ENCODE measurements around the gene KCNK3. TPM values are rescaled to one million over a fixed set of nuclear protein-coding genes. Genes with fewer than 3 reads are reported as not detected.

KCNK3 gene
- total RNA-seq, 2 experiments from 2014 or later, result not detected

GRCh38 chr2:26723991-26724750 lies 31.6 kb downstream of the KCNK3 start:
- Mint-ChIP-seq H3K4me3 (no peak overlapping the region), H3K4me1 (no peaks in the 10 kb centered on the region), H3K9me3 (no peaks in the 10 kb centered on the region), H3K27me3 (peaks cover 7% of the 10 kb centered on the region), H3K27ac (no peak overlapping the region), H3K36me3 (ENCODE audit: low read depth) (no peaks in the 10 kb centered on the region)
- POLR2A ChIA-PET, result no interaction called here
- no peak for DNase-seq
- CTCF ChIA-PET, result no interaction called here

GRCh38 chr2:26724784-26725520 lies 32.4 kb downstream of the KCNK3 start:
- H3K4me1 Mint-ChIP-seq, result no peaks in the 10 kb centered on the region
- H3K27me3 Mint-ChIP-seq, result peaks cover 7% of the 10 kb centered on the region
- no peak overlapping the region for H3K27ac Mint-ChIP-seq
- POLR2A ChIA-PET, result interaction anchor here (0.5 kb wide), 1 partner anchor 11 kb away, joined by 5 read pairs; no protein-coding TSS in a partner anchor
- CTCF ChIA-PET, result interaction anchor here (1.0 to 1.3 kb wide), 2 partner anchors 11 to 16 kb away, joined by 3 read pairs; no protein-coding TSS in a partner anchor
- no peaks in the 10 kb centered on the region for H3K9me3 Mint-ChIP-seq
- no peak for DNase-seq
- no peak overlapping the region for H3K4me3 Mint-ChIP-seq
- H3K36me3 Mint-ChIP-seq (ENCODE audit: low read depth), result no peaks in the 10 kb centered on the region

DNA sequence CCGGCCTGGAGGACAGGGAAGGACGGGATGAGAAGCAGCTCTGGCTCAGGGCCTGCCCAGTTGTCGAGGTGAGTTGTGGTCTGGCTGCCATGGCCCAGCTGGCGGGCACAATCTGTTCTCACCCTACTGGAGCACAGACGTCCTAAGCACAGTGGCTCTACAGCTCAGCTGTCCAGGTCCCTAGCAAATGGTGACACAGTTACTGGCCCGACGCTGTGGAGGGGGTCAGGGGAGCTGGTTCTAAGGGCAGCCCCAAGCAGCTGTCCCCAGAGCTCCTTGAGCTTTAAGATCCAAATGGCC lies 32.9 kb downstream of the KCNK3 start:
- no peaks in the 10 kb centered on the region for H3K4me1 Mint-ChIP-seq
- no peak overlapping the region for H3K27ac Mint-ChIP-seq
- no peaks in the 10 kb centered on the region for H3K36me3 Mint-ChIP-seq (ENCODE audit: low read depth)
- H3K9me3 Mint-ChIP-seq, result no peaks in the 10 kb centered on the region
- ChIA-PET POLR2A (no interaction called here), CTCF (interaction anchor here (1.0 to 1.3 kb wide), 2 partner anchors 11 to 16 kb away, joined by 3 read pairs; no protein-coding TSS in a partner anchor)
- DNase-seq, result no peak
- H3K4me3 Mint-ChIP-seq, result no peak overlapping the region
- H3K27me3 Mint-ChIP-seq, result peaks cover 7% of the 10 kb centered on the region

- Mint-ChIP-seq H3K27ac (no peak overlapping the region), H3K27me3 (peaks cover 7% of the 10 kb centered on the region), H3K4me1 (no peaks in the 10 kb centered on the region), H3K4me3 (no peak overlapping the region), H3K9me3 (no peaks in the 10 kb centered on the region), H3K36me3 (ENCODE audit: low read depth) (no peaks in the 10 kb centered on the region)
- ChIA-PET POLR2A (no interaction called here), CTCF (interaction anchor here (1.0 to 1.3 kb wide), 2 partner anchors 12 to 17 kb away, joined by 3 read pairs; no protein-coding TSS in a partner anchor)
- no peak for DNase-seq
Measured at GRCh38 chr2:26726228-26726627, 33.7 kb downstream of the KCNK3 start.

GRCh38 chr2:26727641-26728561 lies 35.4 kb downstream of the KCNK3 start:
- Mint-ChIP-seq H3K4me3 (no peak overlapping the region), H3K36me3 (ENCODE audit: low read depth) (no peaks in the 10 kb centered on the region), H3K27ac (no peak overlapping the region), H3K27me3 (peaks cover 7% of the 10 kb centered on the region), H3K9me3 (no peaks in the 10 kb centered on the region), H3K4me1 (no peaks in the 10 kb centered on the region)
- ChIA-PET CTCF (no interaction called here), POLR2A (no interaction called here)
- DNase-seq, result peak; percentile 13

DNA sequence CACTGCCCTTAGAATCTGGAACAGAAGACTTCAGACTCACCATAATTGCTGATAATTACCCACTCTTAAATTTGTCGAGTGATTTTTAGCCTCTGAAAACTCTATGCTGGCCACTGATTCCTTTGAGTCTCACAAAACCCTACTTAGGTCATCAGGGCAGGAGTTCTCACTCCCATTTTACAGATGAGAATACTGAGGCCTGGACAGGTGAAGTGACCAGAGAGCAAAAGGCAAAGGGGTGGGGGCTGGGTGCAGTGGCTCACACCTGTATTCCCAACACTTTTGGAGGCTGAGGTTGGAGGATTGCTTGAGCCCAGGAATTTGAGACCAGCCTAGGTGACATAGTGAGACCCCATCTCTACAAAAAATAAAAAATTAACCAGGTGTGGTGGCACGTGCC lies 36.8 kb downstream of the KCNK3 start:
- no peak overlapping the region for H3K4me3 Mint-ChIP-seq
- no peak overlapping the region for H3K27ac Mint-ChIP-seq
- H3K36me3 Mint-ChIP-seq (ENCODE audit: low read depth), result no peaks in the 10 kb centered on the region
- DNase-seq, result no peak
- H3K4me1 Mint-ChIP-seq, result no peaks in the 10 kb centered on the region
- ChIA-PET POLR2A (no interaction called here), CTCF (no interaction called here)
- no peaks in the 10 kb centered on the region for H3K9me3 Mint-ChIP-seq
- peaks cover 7% of the 10 kb centered on the region for H3K27me3 Mint-ChIP-seq

- Mint-ChIP-seq H3K4me1 (no peaks in the 10 kb centered on the region), H3K27me3 (peaks cover 7% of the 10 kb centered on the region), H3K27ac (no peak overlapping the region), H3K4me3 (no peak overlapping the region), H3K9me3 (no peaks in the 10 kb centered on the region), H3K36me3 (ENCODE audit: low read depth) (no peaks in the 10 kb centered on the region)
- POLR2A ChIA-PET, result no interaction called here
- DNase-seq, result no peak
- CTCF ChIA-PET, result no interaction called here
Measured at GRCh38 chr2:26730549-26731344, 38.2 kb downstream of the KCNK3 start.

GRCh38 chr2:26731714-26732113 lies 39.2 kb downstream of the KCNK3 start:
- ChIA-PET POLR2A (no interaction called here), CTCF (no interaction called here)
- H3K4me1 Mint-ChIP-seq, result no peaks in the 10 kb centered on the region
- H3K4me3 Mint-ChIP-seq, result no peak overlapping the region
- DNase-seq, result no peak
- H3K9me3 Mint-ChIP-seq, result no peaks in the 10 kb centered on the region
- H3K27me3 Mint-ChIP-seq, result peaks cover 7% of the 10 kb centered on the region
- no peaks in the 10 kb centered on the region for H3K36me3 Mint-ChIP-seq (ENCODE audit: low read depth)
- H3K27ac Mint-ChIP-seq, result no peak overlapping the region

- Mint-ChIP-seq H3K4me3 (no peak overlapping the region), H3K9me3 (no peaks in the 10 kb centered on the region), H3K36me3 (ENCODE audit: low read depth) (no peaks in the 10 kb centered on the region), H3K27me3 (peaks cover 7% of the 10 kb centered on the region), H3K27ac (no peak overlapping the region), H3K4me1 (no peaks in the 10 kb centered on the region)
- DNase-seq, result no peak
- ChIA-PET POLR2A (no interaction called here), CTCF (interaction anchor here (1.0 kb wide), 1 partner anchor 13 kb away, joined by 4 read pairs; no protein-coding TSS in a partner anchor)
Measured at GRCh38 chr2:26732446-26732845, 39.9 kb downstream of the KCNK3 start.

- no peak for DNase-seq
- no peak overlapping the region for H3K27ac Mint-ChIP-seq
- CTCF ChIA-PET, result no interaction called here
- peaks cover 3% of the 10 kb centered on the region for H3K27me3 Mint-ChIP-seq
- H3K4me3 Mint-ChIP-seq, result no peak overlapping the region
- H3K9me3 Mint-ChIP-seq, result no peaks in the 10 kb centered on the region
- H3K36me3 Mint-ChIP-seq (ENCODE audit: low read depth), result no peaks in the 10 kb centered on the region
- POLR2A ChIA-PET, result no interaction called here
- H3K4me1 Mint-ChIP-seq, result no peaks in the 10 kb centered on the region
Measured at GRCh38 chr2:26733413-26733812, 40.9 kb downstream of the KCNK3 start.

DNA sequence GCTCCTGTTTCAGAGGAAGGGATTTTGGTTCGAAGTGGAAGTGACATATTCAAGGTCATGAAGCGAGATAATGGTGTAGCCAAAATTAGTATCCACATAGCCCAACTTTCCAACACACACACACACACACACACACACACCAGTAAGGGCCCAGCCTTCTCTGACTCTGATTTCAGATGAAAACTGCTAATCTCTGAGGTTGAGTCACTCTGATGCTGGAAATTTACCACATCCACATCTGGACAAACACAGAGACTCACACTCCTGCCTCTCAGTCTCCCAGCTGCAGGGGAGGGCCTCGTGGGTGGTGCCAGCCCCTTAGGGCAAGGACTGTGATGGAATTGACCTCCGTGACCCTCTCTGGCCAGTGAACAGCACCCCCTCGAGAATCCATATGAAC lies 42.6 kb downstream of the KCNK3 start:
- Mint-ChIP-seq H3K4me3 (no peak overlapping the region), H3K36me3 (ENCODE audit: low read depth) (no peaks in the 10 kb centered on the region), H3K4me1 (no peaks in the 10 kb centered on the region), H3K27me3 (no peaks in the 10 kb centered on the region), H3K9me3 (no peaks in the 10 kb centered on the region), H3K27ac (no peak overlapping the region)
- CTCF ChIA-PET, result no interaction called here
- DNase-seq, result no peak
- POLR2A ChIA-PET, result no interaction called here

- ChIA-PET POLR2A (no interaction called here), CTCF (no interaction called here)
- Mint-ChIP-seq H3K27ac (no peak overlapping the region), H3K4me1 (peaks cover 4% of the 10 kb centered on the region), H3K9me3 (no peaks in the 10 kb centered on the region), H3K27me3 (no peaks in the 10 kb centered on the region), H3K36me3 (ENCODE audit: low read depth) (no peaks in the 10 kb centered on the region), H3K4me3 (no peak overlapping the region)
- no peak for DNase-seq
Measured at GRCh38 chr2:26735883-26736588, 43.5 kb downstream of the KCNK3 start.

Data from activated CD4-positive, alpha-beta T cell treated with anti-CD3 and anti-CD28 coated beads, Interleukin-2, amount 10 ng/mL, durations not matched to agents 7 days and 5 days (primary cell).